ENCODE data around the gene SPSB2.

DNA sequence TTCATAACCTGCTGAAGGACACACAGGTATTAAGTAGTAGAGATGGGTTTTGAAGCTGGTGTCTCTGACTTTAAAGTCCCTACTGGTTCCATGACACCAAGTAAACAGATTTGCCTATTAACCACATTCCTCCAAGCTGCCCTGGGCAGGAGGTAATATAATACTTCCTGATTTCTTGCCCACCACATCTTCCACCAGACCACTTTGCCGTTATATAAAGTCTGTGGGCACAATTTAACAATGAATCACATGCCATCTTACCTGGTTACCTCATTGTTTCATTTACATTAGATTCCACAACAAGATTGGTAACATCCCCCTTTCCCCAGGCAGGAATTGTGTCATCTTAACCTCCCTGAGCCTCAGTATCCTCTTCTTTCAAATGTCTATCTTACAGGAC is 30.6 kb upstream of the SPSB2 start:
- TF ChIP-seq POLR2A (IDR thresholded peaks at IDR 0.05; ENCODE audit: low read depth, low read length) = no peak
- no peak for TF ChIP-seq TAF1 (IDR thresholded peaks at IDR 0.05; ENCODE audit: low read depth, low read length)
- TF ChIP-seq POLR2AphosphoS5 (IDR thresholded peaks at IDR 0.05; ENCODE audit: low read depth, low read length) = no peak
- no peak for TF ChIP-seq POU2F2 (IDR thresholded peaks at IDR 0.05; ENCODE audit: low read depth, low read length)
